HEK293 (cell line): ENCODE measurements around the gene FRMD4A.

ENCODE experiments used
- CTCF ChIA-PET: fragments of 350-600 bp; formaldehyde crosslinking; extraction: SDS; loops from one replicate; lab custom pipeline; 2021; ENCODE audit warnings: antibody characterized with exemption; lab: Yijun Ruan, JAX
- POLR2A ChIA-PET: fragments of 300-600 bp; formaldehyde crosslinking; extraction: SDS; loops from one replicate; lab custom pipeline; 2020; ENCODE audit warnings: antibody characterized with exemption, inconsistent platforms; lab: Yijun Ruan, JAX
- H3K27ac ChIP-seq: fragments of 200-500 bp; sonication (Bioruptor generic); 2 replicates; pipeline ENCODE4 v1.5.1; 2014; ENCODE audit warnings: low read depth, low read length, control low read depth, inconsistent platforms; ENCODE audit errors: extremely low read depth
- H3K36me3 ChIP-seq, 2 experiments: fragments of 200-500 bp in 1 of 2; sonication (Bioruptor generic) in 1 of 2; 1 replicate in 1 of 2; 2 replicates in 1 of 2; pipeline ENCODE4 v1.5.1; 2014 to 2017; ENCODE audit warnings: inconsistent platforms in 2 of 2, low read length in 2 of 2; ENCODE audit not compliant: control insufficient read depth in 2 of 2, insufficient read depth in 1 of 2
- H3K4me1 ChIP-seq: fragments of 200-500 bp; sonication (Bioruptor generic); 2 replicates; pipeline ENCODE4 v1.5.1; 2014; ENCODE audit warnings: mild to moderate bottlenecking, low read length, inconsistent platforms; ENCODE audit not compliant: control insufficient read depth, insufficient read depth
- H3K4me3 ChIP-seq: 2 replicates; pipeline ENCODE4 v1.5.1; 2011; ENCODE audit warnings: low read depth, mild to moderate bottlenecking, control low read depth, low read length, moderate library complexity
- H3K9me3 ChIP-seq: fragments of 200-500 bp; sonication (Bioruptor generic); 2 replicates; pipeline ENCODE4 v1.5.1; 2014; ENCODE audit warnings: low read depth, low read length, inconsistent platforms; ENCODE audit not compliant: control insufficient read depth, insufficient read depth
- HOXC10 ChIP-seq: sonication (generic); formaldehyde crosslinking; IDR thresholded peaks from 2 replicates; pipeline ENCODE4 v1.8.1; 2023; ENCODE audit warnings: mild to moderate bottlenecking, missing genetic modification reagents
- KLF9 ChIP-seq: fragments of 450-650 bp; formaldehyde crosslinking; IDR thresholded peaks from 2 replicates; pipeline ENCODE4 v1.5.1; 2016; ENCODE audit warnings: missing biosample characterization, missing genetic modification characterization, low read depth
- OSR2 ChIP-seq: fragments of 450-650 bp; formaldehyde crosslinking; IDR thresholded peaks from 2 replicates; pipeline ENCODE4 v1.5.1; 2016; ENCODE audit warnings: missing biosample characterization, missing genetic modification characterization
- SALL2 ChIP-seq: fragments of 450-650 bp; formaldehyde crosslinking; IDR thresholded peaks from 2 replicates; pipeline ENCODE4 v1.5.0; 2017; ENCODE audit warnings: missing biosample characterization, mild to moderate bottlenecking, missing genetic modification characterization, borderline replicate concordance
- SETDB1 ChIP-seq: IDR thresholded peaks from one replicate; pipeline ENCODE4 v1.6.1; 2017; ENCODE audit warnings: mild to moderate bottlenecking, low read length, moderate library complexity, mixed read lengths; ENCODE audit not compliant: insufficient read length
- SP2 ChIP-seq: fragments of 450-650 bp; formaldehyde crosslinking; IDR thresholded peaks from 2 replicates; pipeline ENCODE4 v1.5.1; 2016; ENCODE audit warnings: missing biosample characterization, missing genetic modification characterization
- TCF7L2 ChIP-seq: IDR thresholded peaks from 2 replicates; pipeline ENCODE4 v1.6.1; 2011; ENCODE audit warnings: low read depth, mild to moderate bottlenecking, inconsistent platforms, low read length, moderate library complexity, borderline replicate concordance
- ZEB2 ChIP-seq: fragments of 450-650 bp; formaldehyde crosslinking; IDR thresholded peaks from 2 replicates; pipeline ENCODE4 v1.5.1; 2016; ENCODE audit warnings: missing biosample characterization, missing genetic modification characterization
- ZNF121 ChIP-seq: fragments of 450-650 bp; formaldehyde crosslinking; IDR thresholded peaks from 2 replicates; pipeline ENCODE4 v1.5.1; 2016; ENCODE audit warnings: missing biosample characterization, missing genetic modification characterization
- ZNF16 ChIP-seq: fragments of 450-650 bp; formaldehyde crosslinking; IDR thresholded peaks from 2 replicates; pipeline ENCODE4 v1.5.1; 2016; ENCODE audit warnings: low read depth, missing biosample characterization, missing genetic modification characterization
- ZNF174 ChIP-seq: fragments of 450-650 bp; formaldehyde crosslinking; IDR thresholded peaks from 2 replicates; pipeline ENCODE4 v1.5.0; 2017; ENCODE audit warnings: missing biosample characterization, mild to moderate bottlenecking, missing genetic modification characterization
- ZNF223 ChIP-seq: fragments of 450-650 bp; formaldehyde crosslinking; IDR thresholded peaks from 2 replicates; pipeline ENCODE4 v1.5.1; 2016; ENCODE audit warnings: missing biosample characterization, missing genetic modification characterization
- ZNF335 ChIP-seq: fragments of 450-650 bp; formaldehyde crosslinking; conservative IDR thresholded peaks from 2 replicates; pipeline ENCODE4 v1.5.1; 2016; ENCODE audit warnings: missing biosample characterization, missing genetic modification characterization
- ZNF394 ChIP-seq: fragments of 450-650 bp; formaldehyde crosslinking; IDR thresholded peaks from 2 replicates; pipeline ENCODE4 v1.5.1; 2016; ENCODE audit warnings: missing biosample characterization, missing genetic modification characterization, mild to moderate bottlenecking, moderate library complexity, borderline replicate concordance
- ZNF404 ChIP-seq: fragments of 450-650 bp; formaldehyde crosslinking; IDR thresholded peaks from 2 replicates; pipeline ENCODE4 v1.5.1; 2017; ENCODE audit warnings: missing biosample characterization, missing genetic modification characterization
- ZNF423 ChIP-seq: fragments of 450-650 bp; formaldehyde crosslinking; IDR thresholded peaks from 2 replicates; pipeline ENCODE4 v1.5.1; 2016; ENCODE audit warnings: missing biosample characterization, missing genetic modification characterization
- ZNF501 ChIP-seq: fragments of 450-650 bp; formaldehyde crosslinking; IDR thresholded peaks from 2 replicates; pipeline ENCODE4 v1.5.1; 2016; ENCODE audit warnings: missing biosample characterization, missing genetic modification characterization
- ZNF658 ChIP-seq: fragments of 450-650 bp; formaldehyde crosslinking; IDR thresholded peaks from 2 replicates; pipeline ENCODE4; 2016; ENCODE audit warnings: missing biosample characterization, missing genetic modification characterization
- ZNF785 ChIP-seq: fragments of 450-650 bp; formaldehyde crosslinking; IDR thresholded peaks from 2 replicates; pipeline ENCODE4 v1.5.1; 2016; ENCODE audit warnings: missing biosample characterization, missing genetic modification characterization
- ZNF843 ChIP-seq: fragments of 450-650 bp; formaldehyde crosslinking; IDR thresholded peaks from 2 replicates; pipeline ENCODE4 v1.5.1; 2016; ENCODE audit warnings: missing biosample characterization, missing genetic modification characterization
- TF ChIP-seq, protein P1 (sequence below): fragments of 450-650 bp; formaldehyde crosslinking; IDR thresholded peaks from 2 replicates; pipeline ENCODE4 v1.5.1; 2016; ENCODE audit warnings: missing biosample characterization, missing genetic modification characterization
- TF ChIP-seq, protein P2 (sequence below): fragments of 450-650 bp; formaldehyde crosslinking; IDR thresholded peaks from 2 replicates; pipeline ENCODE4 v1.5.1; 2017; ENCODE audit warnings: missing biosample characterization, missing genetic modification characterization
- TF ChIP-seq, protein P3 (sequence below): fragments of 450-650 bp; formaldehyde crosslinking; IDR thresholded peaks from 2 replicates; pipeline ENCODE4 v1.5.1; 2016; ENCODE audit warnings: missing biosample characterization, missing genetic modification characterization
- TF ChIP-seq, protein P4 (sequence below): fragments of 450-650 bp; formaldehyde crosslinking; IDR thresholded peaks from 2 replicates; pipeline ENCODE4 v1.5.1; 2016; ENCODE audit warnings: missing biosample characterization, missing genetic modification characterization
- TF ChIP-seq, protein P5 (sequence below): fragments of 450-650 bp; formaldehyde crosslinking; IDR thresholded peaks from 2 replicates; pipeline ENCODE4 v1.5.1; 2016; ENCODE audit warnings: missing biosample characterization, missing genetic modification characterization

FRMD4A gene

DNA sequence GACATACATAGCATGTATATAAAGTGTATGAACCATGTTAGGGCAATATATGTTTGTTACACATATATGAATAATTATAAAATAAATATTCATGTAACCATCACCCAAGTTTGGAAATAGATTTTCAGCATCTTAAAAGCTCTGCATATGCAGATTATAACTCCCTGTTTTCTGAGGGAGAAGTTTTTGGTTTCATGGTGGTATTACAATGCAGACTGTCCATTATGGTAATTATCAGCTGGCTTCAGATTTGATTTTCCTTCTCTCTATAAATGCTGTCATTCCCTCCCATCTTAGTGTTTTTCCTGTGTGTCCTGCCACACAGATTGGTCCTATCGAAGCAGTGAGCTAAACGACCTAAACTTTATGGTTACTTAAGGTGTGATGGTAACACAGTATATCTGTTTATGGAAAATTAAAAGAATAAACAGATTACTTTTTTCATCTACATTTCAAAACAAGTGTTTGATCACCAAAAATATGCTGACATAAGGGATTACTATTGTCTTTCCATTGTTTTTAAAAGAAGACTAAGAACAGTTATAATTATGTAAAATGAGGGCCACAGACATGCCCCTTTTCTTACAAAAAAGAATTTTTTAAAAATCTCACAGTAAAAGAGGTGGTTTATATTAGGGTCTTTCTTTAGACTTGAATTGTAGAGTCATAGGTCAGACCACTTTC, 726.2 kb downstream of the FRMD4A start:
- Histone ChIP-seq H3K36me3 (peaks cover 26 to 46% of the 10 kb centered on the region in 2 experiments), H3K27ac (no peak overlapping the region), H3K4me3 (no peak overlapping the region), H3K4me1 (no peaks in the 10 kb centered on the region), H3K9me3 (no peaks in the 10 kb centered on the region)
- ChIA-PET POLR2A (no interaction called here), CTCF (interaction anchor here (0.5 to 1.8 kb wide), 3 partner anchors 8 to 321 kb away, joined by 3 to 6 read pairs (median 4); no protein-coding TSS in a partner anchor)
- no peak for TF ChIP-seq ZNF394 (tag by site-specific recombination)
- TF ChIP-seq ZNF501 (tag by site-specific recombination) = no peak

DNA sequence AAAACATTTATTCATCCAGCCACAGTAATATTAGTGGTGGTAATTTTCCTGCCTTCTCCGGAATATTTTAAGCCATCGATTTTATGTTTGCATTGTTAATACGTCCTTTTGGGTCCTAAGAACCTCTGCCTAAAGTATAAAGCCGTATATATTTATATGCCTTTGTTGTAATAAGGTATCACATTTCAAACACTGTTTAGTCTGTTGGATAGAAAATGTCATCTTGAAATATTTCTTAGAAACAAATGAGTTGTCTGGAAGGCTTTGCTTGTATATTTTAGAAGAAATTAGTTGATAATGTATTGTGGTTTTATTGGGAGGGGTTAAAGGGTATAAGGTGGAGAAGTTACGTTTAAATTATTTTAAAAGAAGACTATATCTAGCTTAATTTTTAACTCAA, 732.8 kb downstream of the FRMD4A start:
- CTCF ChIA-PET = interaction anchor here (0.7 kb wide), 1 partner anchor 77 kb away, joined by 3 read pairs; no protein-coding TSS in a partner anchor
- Histone ChIP-seq H3K36me3 (peaks cover 10 to 17% of the 10 kb centered on the region in 2 experiments), H3K9me3 (no peaks in the 10 kb centered on the region), H3K27ac (no peak overlapping the region), H3K4me3 (no peak overlapping the region), H3K4me1 (peaks cover 16% of the 10 kb centered on the region; the same call in 1 of the 2 replicates)
- POLR2A ChIA-PET = interaction anchor here (0.6 to 1.4 kb wide), 2 partner anchors 11 to 21 kb away, joined by 3 to 6 read pairs; partner anchors contain the start of gene PRPF18
- TF ChIP-seq SALL2 (tag by site-specific recombination) = no peak
- peak; percentile 67 for TF ChIP-seq TCF7L2
- no peak for TF ChIP-seq SETDB1
- TF ChIP-seq, protein P1, sequence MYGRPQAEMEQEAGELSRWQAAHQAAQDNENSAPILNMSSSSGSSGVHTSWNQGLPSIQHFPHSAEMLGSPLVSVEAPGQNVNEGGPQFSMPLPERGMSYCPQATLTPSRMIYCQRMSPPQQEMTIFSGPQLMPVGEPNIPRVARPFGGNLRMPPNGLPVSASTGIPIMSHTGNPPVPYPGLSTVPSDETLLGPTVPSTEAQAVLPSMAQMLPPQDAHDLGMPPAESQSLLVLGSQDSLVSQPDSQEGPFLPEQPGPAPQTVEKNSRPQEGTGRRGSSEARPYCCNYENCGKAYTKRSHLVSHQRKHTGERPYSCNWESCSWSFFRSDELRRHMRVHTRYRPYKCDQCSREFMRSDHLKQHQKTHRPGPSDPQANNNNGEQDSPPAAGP = no peak
- no peak for TF ChIP-seq KLF9 (tag by site-specific recombination)
- TF ChIP-seq, protein P2, sequence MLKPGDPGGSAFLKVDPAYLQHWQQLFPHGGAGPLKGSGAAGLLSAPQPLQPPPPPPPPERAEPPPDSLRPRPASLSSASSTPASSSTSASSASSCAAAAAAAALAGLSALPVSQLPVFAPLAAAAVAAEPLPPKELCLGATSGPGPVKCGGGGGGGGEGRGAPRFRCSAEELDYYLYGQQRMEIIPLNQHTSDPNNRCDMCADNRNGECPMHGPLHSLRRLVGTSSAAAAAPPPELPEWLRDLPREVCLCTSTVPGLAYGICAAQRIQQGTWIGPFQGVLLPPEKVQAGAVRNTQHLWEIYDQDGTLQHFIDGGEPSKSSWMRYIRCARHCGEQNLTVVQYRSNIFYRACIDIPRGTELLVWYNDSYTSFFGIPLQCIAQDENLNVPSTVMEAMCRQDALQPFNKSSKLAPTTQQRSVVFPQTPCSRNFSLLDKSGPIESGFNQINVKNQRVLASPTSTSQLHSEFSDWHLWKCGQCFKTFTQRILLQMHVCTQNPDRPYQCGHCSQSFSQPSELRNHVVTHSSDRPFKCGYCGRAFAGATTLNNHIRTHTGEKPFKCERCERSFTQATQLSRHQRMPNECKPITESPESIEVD = peak; percentile 83
- TF ChIP-seq ZNF16 = no peak
- TF ChIP-seq HOXC10 (CRISPR knock-in tag) = no peak
- no peak for TF ChIP-seq ZNF223 (tag by site-specific recombination)
- no peak for TF ChIP-seq ZNF174 (tag by site-specific recombination)
- no peak for TF ChIP-seq ZNF121
- no peak for TF ChIP-seq OSR2 (tag by site-specific recombination)
- TF ChIP-seq, protein P3, sequence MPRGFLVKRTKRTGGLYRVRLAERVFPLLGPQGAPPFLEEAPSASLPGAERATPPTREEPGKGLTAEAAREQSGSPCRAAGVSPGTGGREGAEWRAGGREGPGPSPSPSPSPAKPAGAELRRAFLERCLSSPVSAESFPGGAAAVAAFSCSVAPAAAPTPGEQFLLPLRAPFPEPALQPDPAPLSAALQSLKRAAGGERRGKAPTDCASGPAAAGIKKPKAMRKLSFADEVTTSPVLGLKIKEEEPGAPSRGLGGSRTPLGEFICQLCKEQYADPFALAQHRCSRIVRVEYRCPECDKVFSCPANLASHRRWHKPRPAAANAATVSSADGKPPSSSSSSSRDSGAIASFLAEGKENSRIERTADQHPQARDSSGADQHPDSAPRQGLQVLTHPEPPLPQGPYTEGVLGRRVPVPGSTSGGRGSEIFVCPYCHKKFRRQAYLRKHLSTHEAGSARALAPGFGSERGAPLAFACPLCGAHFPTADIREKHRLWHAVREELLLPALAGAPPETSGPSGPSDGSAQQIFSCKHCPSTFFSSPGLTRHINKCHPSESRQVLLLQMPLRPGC = no peak
- no peak for TF ChIP-seq ZNF658 (tag by site-specific recombination)
- TF ChIP-seq, protein P4, sequence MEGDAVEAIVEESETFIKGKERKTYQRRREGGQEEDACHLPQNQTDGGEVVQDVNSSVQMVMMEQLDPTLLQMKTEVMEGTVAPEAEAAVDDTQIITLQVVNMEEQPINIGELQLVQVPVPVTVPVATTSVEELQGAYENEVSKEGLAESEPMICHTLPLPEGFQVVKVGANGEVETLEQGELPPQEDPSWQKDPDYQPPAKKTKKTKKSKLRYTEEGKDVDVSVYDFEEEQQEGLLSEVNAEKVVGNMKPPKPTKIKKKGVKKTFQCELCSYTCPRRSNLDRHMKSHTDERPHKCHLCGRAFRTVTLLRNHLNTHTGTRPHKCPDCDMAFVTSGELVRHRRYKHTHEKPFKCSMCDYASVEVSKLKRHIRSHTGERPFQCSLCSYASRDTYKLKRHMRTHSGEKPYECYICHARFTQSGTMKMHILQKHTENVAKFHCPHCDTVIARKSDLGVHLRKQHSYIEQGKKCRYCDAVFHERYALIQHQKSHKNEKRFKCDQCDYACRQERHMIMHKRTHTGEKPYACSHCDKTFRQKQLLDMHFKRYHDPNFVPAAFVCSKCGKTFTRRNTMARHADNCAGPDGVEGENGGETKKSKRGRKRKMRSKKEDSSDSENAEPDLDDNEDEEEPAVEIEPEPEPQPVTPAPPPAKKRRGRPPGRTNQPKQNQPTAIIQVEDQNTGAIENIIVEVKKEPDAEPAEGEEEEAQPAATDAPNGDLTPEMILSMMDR (tag by site-specific recombination) = no peak
- TF ChIP-seq, protein P5, sequence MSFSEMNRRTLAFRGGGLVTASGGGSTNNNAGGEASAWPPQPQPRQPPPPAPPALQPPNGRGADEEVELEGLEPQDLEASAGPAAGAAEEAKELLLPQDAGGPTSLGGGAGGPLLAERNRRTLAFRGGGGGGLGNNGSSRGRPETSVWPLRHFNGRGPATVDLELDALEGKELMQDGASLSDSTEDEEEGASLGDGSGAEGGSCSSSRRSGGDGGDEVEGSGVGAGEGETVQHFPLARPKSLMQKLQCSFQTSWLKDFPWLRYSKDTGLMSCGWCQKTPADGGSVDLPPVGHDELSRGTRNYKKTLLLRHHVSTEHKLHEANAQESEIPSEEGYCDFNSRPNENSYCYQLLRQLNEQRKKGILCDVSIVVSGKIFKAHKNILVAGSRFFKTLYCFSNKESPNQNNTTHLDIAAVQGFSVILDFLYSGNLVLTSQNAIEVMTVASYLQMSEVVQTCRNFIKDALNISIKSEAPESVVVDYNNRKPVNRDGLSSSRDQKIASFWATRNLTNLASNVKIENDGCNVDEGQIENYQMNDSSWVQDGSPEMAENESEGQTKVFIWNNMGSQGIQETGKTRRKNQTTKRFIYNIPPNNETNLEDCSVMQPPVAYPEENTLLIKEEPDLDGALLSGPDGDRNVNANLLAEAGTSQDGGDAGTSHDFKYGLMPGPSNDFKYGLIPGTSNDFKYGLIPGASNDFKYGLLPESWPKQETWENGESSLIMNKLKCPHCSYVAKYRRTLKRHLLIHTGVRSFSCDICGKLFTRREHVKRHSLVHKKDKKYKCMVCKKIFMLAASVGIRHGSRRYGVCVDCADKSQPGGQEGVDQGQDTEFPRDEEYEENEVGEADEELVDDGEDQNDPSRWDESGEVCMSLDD (tag by site-specific recombination) = no peak
- peak; percentile 70 for TF ChIP-seq ZNF843 (tag by site-specific recombination)
- TF ChIP-seq ZNF785 (tag by site-specific recombination) = no peak
- TF ChIP-seq SP2 (tag by site-specific recombination) = no peak
- TF ChIP-seq ZEB2 = no peak
- peak; percentile 40; the same call in 1 of the 2 replicates for TF ChIP-seq ZNF335 (tag by site-specific recombination)
- no peak for TF ChIP-seq ZNF404 (tag by site-specific recombination)
- TF ChIP-seq ZNF423 (tag by site-specific recombination) = no peak
